Duodenal mucosa (tissue), 2 donors: ENCODE data around the gene DSTYK.

Experiments
- H3K27ac ChIP-seq: one replicate; pipeline ENCODE4 v1.7.0; 2013; ENCODE audit warnings: low read depth, low read length
- H3K27me3 ChIP-seq, 2 donors: one replicate each; pipeline ENCODE4 v1.7.0; 2013; ENCODE audit warnings: low read length in 2 of 2, control low read depth in 1 of 2; ENCODE audit not compliant: insufficient read depth in 2 of 2, control insufficient read depth in 1 of 2
- H3K36me3 ChIP-seq, 2 donors: one replicate each; pipeline ENCODE4 v1.7.0; 2013; ENCODE audit warnings: low read length in 2 of 2, control low read depth in 1 of 2; ENCODE audit not compliant: insufficient read depth in 2 of 2, control insufficient read depth in 1 of 2
- H3K4me1 ChIP-seq, 2 donors: one replicate each; pipeline ENCODE4 v1.7.0; 2013; ENCODE audit warnings: low read length in 2 of 2, control low read depth in 1 of 2; ENCODE audit not compliant: insufficient read depth in 2 of 2, control insufficient read depth in 1 of 2
- H3K4me3 ChIP-seq, 2 donors: one replicate each; pipeline ENCODE4 v1.7.0; 2013; ENCODE audit warnings: low read length in 2 of 2, low read depth in 1 of 2
- H3K9ac ChIP-seq, 2 donors: one replicate each; pipeline ENCODE4 v1.7.0; 2013; ENCODE audit warnings: low read length in 2 of 2, low read depth in 1 of 2
- H3K9me3 ChIP-seq, 2 donors: one replicate each; pipeline ENCODE4 v1.7.0; 2013; ENCODE audit warnings: low read length in 2 of 2, control low read depth in 1 of 2; ENCODE audit not compliant: control insufficient read depth in 1 of 2

DSTYK gene

DNA sequence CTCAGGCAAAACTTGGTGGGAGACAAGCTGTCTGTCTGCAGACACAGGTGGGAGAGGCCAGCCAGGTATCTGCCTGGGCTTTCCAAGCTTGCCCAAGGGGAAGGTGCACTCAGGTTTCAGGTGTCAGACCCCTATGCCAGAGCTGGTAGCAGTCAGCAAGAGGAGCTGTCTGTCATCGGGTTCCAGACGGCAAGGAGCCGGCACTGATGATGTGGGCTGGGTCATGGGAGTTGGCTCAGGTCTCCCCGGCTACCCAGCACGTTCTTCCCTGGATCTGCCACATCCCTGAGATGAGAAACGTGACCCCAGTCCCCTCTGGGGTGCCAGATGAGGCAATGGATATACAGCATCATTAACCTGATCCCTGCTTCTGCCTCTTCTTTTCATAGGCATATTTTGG, 39.2 kb upstream of the DSTYK start:
- Histone ChIP-seq H3K4me3 (no peak overlapping the region), H3K9ac (no peak overlapping the region)

GRCh38 chr1:205249651-205250050, 38.1 kb upstream of the DSTYK start:
- Histone ChIP-seq H3K9ac (no peak overlapping the region), H3K27ac (no peak overlapping the region), H3K36me3 (no peaks in the 10 kb centered on the region), H3K27me3 (no peaks in the 10 kb centered on the region), H3K4me1 (peaks cover 21% of the 10 kb centered on the region in 2 donors), H3K9me3 (no peaks in the 10 kb centered on the region), H3K4me3 (no peak overlapping the region)

More for the DNA sequence above, 39.2 kb upstream of the DSTYK start:
- no peaks in the 10 kb centered on the region for H3K27me3 ChIP-seq
- H3K27ac ChIP-seq = no peak overlapping the region
- H3K4me1 ChIP-seq = peaks cover 21% of the 10 kb centered on the region in 2 donors
- H3K36me3 ChIP-seq = no peaks in the 10 kb centered on the region
- H3K9me3 ChIP-seq = no peaks in the 10 kb centered on the region

- no peaks in the 10 kb centered on the region for H3K9me3 ChIP-seq
- H3K9ac ChIP-seq = no peak overlapping the region
- H3K4me3 ChIP-seq = no peak overlapping the region
- no peak overlapping the region for H3K27ac ChIP-seq
- H3K27me3 ChIP-seq = no peaks in the 10 kb centered on the region
- peaks cover 21% of the 10 kb centered on the region in 2 donors for H3K4me1 ChIP-seq
- no peaks in the 10 kb centered on the region for H3K36me3 ChIP-seq
Observed at GRCh38 chr1:205248793-205249601, 37.5 kb upstream of the DSTYK start.

DNA sequence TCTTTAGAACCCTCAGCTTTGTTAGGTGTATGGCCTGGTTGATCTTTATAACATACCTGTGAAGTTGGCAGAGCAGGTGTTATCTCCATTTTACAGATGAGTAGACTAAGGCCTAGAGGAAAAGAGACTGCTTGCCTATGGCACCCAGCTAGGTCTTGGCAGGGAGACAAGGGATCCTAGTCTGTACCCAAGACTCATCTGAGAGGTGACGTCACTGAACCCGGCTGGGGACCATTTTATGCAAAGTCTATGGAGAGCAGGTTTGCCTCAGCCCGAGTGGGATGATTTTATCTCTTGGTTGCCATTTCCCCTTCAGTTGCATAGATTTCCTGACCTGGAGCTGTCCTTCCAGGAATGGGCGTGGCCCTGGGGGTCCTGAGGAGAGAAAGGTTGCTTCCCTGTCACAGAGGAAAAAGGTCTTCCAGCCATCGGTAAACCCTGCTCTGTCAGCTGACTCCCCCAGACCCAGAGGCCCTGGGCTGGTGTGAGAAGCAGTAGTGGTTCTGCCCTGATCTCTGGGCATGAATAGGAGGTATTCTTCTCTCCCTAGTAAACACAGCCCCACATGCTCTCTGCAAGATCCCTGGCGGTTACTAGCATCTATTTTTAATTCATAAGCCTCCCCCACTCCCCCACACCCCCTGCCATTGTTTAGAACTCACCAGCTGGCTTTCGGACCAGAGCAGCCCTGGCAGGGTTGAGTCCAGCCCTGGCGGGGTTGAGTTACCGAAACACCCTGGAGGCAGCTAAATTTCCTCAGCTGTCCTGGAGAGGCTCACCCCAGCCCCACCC, 35.8 kb upstream of the DSTYK start:
- no peak overlapping the region for H3K27ac ChIP-seq
- no peaks in the 10 kb centered on the region for H3K27me3 ChIP-seq
- H3K4me1 ChIP-seq = peaks cover 21% of the 10 kb centered on the region in 2 donors
- H3K9ac ChIP-seq = no peak overlapping the region
- no peak overlapping the region for H3K4me3 ChIP-seq
- H3K36me3 ChIP-seq = no peaks in the 10 kb centered on the region
- no peaks in the 10 kb centered on the region for H3K9me3 ChIP-seq

DNA sequence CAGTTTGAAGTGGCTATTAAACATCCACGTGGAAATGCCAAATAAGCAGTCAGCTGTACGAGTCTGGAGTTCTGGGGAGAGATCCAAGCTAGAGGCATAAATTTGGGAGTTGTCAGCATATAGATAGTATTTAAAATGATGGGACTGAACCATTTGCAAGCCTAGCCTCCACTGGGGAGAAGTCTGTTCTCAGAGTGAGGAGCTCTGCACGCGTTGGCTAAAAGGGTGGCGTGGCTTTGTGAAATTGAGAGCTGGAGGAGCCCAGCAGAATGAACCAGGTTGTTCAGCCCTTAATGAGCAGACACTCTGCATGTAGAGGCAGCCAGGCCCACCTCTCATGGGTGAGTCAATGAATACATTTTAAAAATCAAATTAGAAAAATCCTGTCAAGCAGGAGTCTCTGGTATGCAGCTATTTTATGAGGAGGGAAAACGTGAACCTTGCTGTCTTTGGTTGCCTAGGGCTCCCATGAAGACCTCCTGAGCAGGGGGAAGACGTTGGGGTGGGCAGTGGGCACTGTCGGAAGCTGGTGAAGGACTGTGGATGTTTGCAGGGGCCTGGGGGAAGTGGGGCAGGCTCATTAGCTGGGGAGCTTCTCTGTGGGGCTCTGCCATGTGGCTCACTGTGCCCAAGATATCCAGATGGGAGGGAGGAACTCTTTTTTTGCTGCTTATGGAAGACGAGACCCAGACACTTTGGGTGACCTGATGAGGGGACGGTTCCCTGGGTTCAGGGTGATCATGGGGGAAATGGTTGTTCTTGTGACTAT, 35.0 kb upstream of the DSTYK start:
- no peak overlapping the region for H3K9ac ChIP-seq
- no peak overlapping the region for H3K27ac ChIP-seq
- H3K4me1 ChIP-seq = peaks cover 21% of the 10 kb centered on the region in 2 donors

DNA sequence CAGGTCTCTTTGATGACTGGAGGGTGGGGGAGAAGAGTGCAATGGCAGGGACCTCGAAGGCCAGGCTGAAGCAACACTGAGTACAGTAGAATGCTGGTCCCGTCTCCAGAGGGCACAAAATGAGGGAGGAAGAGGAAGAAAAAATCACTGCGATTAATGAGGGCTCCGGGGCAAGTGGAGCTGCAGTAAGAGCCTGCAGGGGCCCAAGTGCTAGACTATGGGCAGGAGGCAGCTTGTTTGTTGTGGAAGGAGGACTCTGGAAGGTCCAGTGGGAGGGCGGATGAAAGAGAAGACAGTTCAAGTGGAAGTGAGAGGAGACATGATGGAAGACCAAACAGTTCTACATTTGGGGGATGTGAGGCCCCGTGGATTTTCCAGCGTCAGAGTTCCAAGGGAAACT, 33.6 kb upstream of the DSTYK start:
- Histone ChIP-seq H3K27ac (no peak overlapping the region), H3K36me3 (no peaks in the 10 kb centered on the region), H3K27me3 (no peaks in the 10 kb centered on the region), H3K4me1 (peaks cover 21% of the 10 kb centered on the region in 2 donors), H3K4me3 (no peak overlapping the region), H3K9me3 (no peaks in the 10 kb centered on the region), H3K9ac (no peak overlapping the region)

More for the DNA sequence above, 35.0 kb upstream of the DSTYK start:
- Histone ChIP-seq H3K4me3 (no peak overlapping the region), H3K36me3 (no peaks in the 10 kb centered on the region), H3K9me3 (no peaks in the 10 kb centered on the region), H3K27me3 (no peaks in the 10 kb centered on the region)

- Histone ChIP-seq H3K27ac (no peak overlapping the region), H3K4me1 (peaks cover 17% of the 10 kb centered on the region in 2 donors), H3K36me3 (no peaks in the 10 kb centered on the region), H3K4me3 (no peak overlapping the region), H3K9me3 (no peaks in the 10 kb centered on the region), H3K27me3 (no peaks in the 10 kb centered on the region), H3K9ac (no peak overlapping the region)
Observed at GRCh38 chr1:205244384-205244783, 32.9 kb upstream of the DSTYK start.

DNA sequence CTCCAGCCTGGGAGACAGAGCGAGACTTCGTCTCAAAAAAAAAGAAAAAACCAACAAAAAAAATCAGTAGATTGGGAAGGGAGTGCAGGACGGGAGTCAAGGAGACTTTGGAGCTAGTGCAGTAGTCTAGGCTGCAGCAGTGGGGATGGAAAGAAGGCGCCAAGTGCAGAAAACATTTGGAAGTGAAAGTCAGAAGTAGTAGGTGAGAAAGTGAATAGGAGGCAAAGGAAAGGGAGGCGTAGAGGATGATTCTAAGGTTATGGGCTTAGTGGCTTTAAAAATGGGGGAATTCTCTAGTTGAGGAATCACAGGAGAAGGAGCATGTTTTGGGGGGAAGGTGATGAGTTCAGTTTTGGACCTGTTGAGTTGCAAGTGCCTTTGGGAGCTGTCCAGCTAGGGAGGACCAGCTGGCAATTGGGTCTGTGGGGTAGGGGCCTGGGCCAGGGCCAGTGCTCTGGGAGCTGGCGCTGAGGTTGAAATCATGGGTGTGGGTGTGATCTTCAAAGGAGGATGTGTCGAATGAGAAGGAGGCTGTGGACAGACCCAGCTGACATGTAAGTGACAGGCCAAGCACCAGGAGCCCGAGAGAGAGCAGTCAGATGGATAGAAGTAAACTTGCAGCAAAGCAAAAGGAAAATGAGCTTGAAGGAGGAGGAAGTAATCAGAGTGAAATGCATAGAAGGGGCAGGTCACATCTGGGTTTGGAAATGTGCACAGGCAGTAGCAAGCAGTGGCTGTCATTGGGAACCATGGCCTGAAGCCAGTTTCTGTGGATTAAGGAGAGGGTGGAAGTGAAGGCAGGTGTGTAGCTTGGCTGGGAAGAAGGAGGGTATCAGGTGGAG, 32.1 kb upstream of the DSTYK start:
- H3K9ac ChIP-seq = no peak overlapping the region
- no peaks in the 10 kb centered on the region for H3K9me3 ChIP-seq
- no peaks in the 10 kb centered on the region for H3K27me3 ChIP-seq
- H3K4me1 ChIP-seq = peaks cover 9 to 11% of the 10 kb centered on the region in 2 donors
- H3K27ac ChIP-seq = no peak overlapping the region
- H3K36me3 ChIP-seq = no peaks in the 10 kb centered on the region
- no peak overlapping the region for H3K4me3 ChIP-seq

DNA sequence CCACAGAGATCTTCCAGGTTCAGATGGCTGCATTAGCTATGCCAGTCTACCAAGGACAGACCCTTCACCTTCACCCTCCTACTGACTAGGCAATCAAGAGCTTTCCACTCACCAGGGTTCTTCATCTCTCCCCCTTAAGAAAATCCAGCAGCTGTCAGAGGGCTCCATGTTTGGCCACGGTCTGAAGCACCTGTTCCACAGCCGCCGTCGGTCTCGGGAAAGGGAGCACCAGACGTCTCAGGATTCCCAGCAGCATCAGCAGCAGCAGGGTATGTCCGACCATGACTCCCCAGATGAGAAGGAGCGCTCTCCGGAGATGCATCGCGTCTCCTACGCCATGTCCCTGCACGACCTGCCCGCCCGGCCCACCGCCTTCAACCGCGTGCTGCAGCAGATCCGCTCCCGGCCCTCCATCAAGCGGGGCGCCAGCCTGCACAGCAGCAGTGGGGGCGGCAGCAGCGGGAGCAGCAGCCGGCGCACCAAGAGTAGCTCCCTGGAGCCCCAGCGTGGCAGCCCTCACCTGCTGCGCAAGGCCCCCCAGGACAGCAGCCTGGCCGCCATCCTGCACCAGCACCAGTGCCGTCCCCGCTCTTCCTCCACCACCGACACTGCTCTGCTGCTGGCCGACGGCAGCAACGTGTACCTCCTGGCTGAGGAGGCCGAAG, 30.0 kb upstream of the DSTYK start:
- H3K36me3 ChIP-seq = no peaks in the 10 kb centered on the region
- H3K9ac ChIP-seq = no peak overlapping the region

More for the DNA sequence above, 30.0 kb upstream of the DSTYK start:
- Histone ChIP-seq H3K9me3 (no peaks in the 10 kb centered on the region), H3K4me1 (peaks cover 0 to under 1% of the 10 kb centered on the region in 2 donors), H3K27ac (no peak overlapping the region), H3K4me3 (no peak overlapping the region), H3K27me3 (no peaks in the 10 kb centered on the region)
